Activated naive CD4-positive, alpha-beta T cell treated with anti-CD3 and anti-CD28 coated beads, Interleukin-2, amount 50 U/mL, for 72 hours (primary cell): Measurements from ENCODE around the gene TMEM259. TPM values are rescaled to one million over a fixed set of nuclear protein-coding genes. Genes with fewer than 3 reads are reported as not detected.
"Not testable (repeated sequence)": the region's sequence is repeated elsewhere in the genome, so short reads cannot be mapped to it uniquely, and the experiment has no call there.

ENCODE experiments used
- ATAC-seq, 2 donors: fragments of 150-1000 bp; cut with Tn5 transposase; 2 replicates each; pipeline ENCODE4 v1.10.0; 2021; ENCODE audit warnings: mild to moderate bottlenecking in 2 of 2, moderate library complexity in 2 of 2
- DNase-seq, 2 donors: peaks; one replicate each; pipeline ENCODE4 v3.0.0; 2021 to 2022; ENCODE audit warnings: low spot score in 2 of 2
- H3K27ac Mint-ChIP-seq, 2 donors: one replicate each; pipeline ENCODE4 v1.8.0; 2022; ENCODE audit warnings: mild to moderate bottlenecking in 2 of 2, mixed read lengths in 2 of 2
- H3K36me3 Mint-ChIP-seq, 2 donors: one replicate each; pipeline ENCODE4 v1.8.0; 2022; ENCODE audit warnings: mixed read lengths in 2 of 2
- H3K9me3 Mint-ChIP-seq, 2 donors: one replicate each; pipeline ENCODE4 v1.8.0; 2022; ENCODE audit warnings: mixed read lengths in 2 of 2
- total RNA-seq, 2 donors: library from RNA; stranded (reverse); gene quantifications; one replicate each; pipeline ENCODE4 v1.2.3, GENCODE V29; 2022

The TMEM259 gene
- total RNA-seq, 2 donors from 2014 or later, result 104 to 156 TPM

DNA sequence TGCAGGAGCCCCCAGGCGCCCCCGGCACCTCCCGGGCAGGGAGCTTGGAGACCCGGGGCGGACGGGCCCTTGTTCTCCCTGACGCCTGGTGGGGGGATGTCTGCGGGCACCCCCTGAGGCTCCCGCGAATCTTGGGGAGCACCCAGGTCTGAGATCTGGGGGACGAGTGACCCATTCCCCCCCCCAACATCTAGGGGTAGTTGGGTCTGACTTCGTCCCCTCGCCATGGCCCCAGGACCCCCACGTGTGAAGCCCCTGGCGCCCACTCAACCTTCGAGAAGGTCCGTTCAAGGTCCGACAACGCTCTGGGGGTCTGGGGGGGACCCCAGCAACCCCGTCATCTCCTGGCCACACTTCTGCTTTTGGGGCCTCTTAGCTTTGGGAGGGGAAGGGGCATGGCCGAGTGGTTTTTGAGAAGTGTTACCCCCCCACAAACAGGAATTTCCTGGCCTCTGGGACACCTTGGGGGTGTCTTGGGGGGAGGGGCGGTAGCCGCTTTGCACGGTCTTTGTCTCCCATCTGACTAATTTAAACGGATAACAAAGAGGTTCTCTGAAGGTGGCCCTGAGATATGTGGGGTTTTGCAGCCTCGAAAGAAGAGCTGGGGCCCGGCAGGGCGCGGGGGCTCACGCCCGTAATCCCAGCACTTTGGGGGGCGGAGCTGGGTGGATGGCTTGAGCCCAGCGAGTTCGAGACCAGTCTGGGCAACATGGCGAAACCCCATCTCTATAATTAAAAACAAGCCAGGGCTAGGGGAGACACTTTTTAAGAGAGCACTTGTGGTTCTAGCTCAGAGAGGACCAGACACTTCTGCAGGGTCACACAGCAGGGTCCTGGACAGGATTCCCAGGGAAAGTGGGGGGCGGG is 6.1 kb upstream of the TMEM259 start:
- ATAC-seq (peak in 1 of 2 donors; percentile 4), DNase-seq (no peak)
- Mint-ChIP-seq H3K36me3 (peaks cover 7 to 20% of the 10 kb centered on the region in 2 donors), H3K27ac (peak overlapping the region; percentile 86 to 90), H3K9me3 (no peaks in the 10 kb centered on the region)

DNA sequence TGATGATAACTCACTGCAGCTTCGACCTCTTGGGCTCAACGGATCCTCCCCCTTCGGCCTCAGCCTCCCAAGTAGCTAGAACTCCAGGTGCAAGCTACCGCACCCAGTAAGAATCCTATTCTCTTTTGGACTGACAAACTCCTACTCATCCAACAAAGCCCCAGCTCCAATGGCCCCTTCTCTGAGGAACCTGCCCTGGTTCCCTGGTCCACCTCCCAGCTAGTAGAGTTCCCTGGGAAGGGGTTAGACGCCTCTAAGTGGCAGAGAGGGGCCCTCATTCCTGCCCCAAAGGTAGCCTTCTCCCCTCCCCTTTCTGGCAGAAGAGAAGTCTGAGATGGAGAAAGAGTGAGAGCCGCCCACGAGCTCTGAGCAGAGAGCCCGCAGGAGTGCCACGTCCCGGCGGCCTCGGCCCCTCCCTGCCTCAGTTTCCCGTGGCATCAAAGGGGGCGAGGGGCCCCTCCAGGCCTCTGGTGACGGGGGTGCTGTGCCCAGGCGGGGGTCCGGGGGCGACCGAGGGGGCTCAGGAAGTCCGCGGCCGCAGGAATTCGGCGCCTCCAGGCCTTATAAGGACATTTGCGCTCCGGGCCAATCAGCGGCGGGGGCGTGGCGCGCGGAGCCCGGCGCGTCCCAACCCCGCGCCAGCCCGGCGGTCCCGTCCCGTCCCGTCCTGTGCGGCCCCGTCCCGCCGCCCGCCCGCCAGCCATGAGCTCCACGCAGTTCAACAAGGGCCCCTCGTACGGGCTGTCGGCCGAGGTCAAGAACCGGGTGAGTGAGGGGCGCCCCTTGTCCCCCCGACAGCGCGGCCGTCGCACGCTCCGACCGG is 5.2 kb upstream of the TMEM259 start, which contains the start of gene CNN2:
TSS of gene CNN2 (plus strand) at position 649 of the 823 bp plus-strand sequence. CDS start at position 703, 54 bp downstream.
- ATAC-seq, result peak; percentile 71 to 83
- peaks cover 6 to 20% of the 10 kb centered on the region in 2 donors for H3K36me3 Mint-ChIP-seq
- H3K9me3 Mint-ChIP-seq, result no peaks in the 10 kb centered on the region

DNA sequence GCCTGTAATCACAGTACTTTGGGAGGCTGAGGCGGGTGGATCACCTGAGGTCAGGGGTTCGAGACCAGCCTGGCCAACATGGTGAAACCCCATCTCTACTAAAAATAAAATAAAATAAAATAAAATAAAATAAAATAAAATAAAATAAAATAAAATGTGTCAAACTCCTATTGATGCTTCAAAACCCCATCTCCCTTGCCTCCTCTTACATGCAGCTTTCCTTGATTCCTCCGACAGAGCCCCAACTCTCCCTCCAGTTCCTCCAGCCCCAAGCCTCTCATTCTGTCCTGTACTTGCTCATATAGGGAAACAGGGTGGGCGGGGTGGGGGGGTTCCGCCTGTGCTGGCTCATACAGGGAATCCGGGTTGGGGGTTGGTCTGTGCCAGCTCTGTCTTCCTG is 4.2 kb upstream of the TMEM259 start:
- not testable (repeated sequence) for H3K27ac Mint-ChIP-seq, ATAC-seq, DNase-seq, H3K9me3 Mint-ChIP-seq
- peaks cover 9 to 17% of the 10 kb centered on the region in 2 donors for H3K36me3 Mint-ChIP-seq

More for the DNA sequence above, 5.2 kb upstream of the TMEM259 start, which contains the start of gene CNN2:
- peak within 1 kb of the TSS; percentile 86 to 90 for H3K27ac Mint-ChIP-seq
- peak; percentile 79 to 85 for DNase-seq

DNA sequence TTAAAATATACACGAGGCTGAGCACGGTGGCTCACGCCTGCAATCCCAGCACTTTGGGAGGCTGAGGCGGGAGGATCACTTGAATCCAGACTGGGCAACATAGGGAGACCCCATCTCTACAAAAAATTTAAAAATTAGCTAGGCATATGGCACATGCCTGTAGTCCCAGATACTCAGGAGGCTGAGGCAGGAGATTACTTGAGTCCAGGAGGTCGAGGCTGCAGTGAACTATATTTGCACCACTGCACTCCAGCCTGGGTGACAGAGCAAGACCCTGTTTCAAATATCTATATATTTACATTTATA is 2.9 kb upstream of the TMEM259 start:
- not testable (repeated sequence) for ATAC-seq, H3K27ac Mint-ChIP-seq

DNA sequence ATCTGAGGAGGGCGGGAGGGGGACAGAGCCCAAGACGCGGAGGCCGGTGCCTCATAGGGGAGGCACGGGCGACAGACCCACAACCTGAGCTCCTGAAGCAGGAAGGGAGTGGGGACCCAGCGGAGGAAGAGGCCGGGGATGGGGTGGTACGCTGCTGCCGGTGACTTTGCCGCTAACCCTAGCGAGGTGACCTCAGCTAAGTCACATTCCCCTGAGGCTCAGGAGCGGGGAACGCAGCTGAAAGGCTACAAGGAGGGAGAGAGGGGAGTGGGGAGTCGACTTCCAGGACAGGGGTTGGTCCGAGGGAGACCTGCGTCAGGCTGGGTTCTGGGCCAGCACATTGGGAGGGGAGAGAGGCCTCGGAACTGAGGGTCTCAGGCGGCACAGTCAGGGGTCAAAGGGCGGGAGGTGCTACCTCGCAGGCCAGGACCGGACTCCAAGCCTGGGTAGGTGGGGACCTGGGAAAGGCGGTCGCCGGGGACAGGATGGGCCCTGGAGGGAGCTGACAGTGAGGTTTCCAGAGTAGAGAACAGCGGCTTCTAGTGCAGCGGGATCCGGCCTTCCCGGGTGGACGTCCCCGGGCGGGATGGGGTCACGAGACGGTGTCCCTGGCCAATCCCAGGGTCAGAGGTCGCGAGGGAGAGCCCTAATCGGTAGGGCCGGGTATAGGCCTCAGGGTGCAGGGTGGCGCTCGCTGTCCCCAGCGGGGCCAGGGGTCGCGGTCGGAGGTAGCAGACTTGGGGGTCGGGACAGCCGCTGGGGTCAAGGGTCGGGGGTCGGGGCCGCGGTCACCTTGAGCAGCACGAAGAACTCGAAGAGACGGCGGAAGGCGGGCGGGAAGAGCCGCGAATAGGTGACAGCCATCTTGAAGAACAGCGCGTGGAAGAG is 699 bp downstream of the TMEM259 start:
- Mint-ChIP-seq H3K9me3 (no peaks in the 10 kb centered on the region), H3K36me3 (peaks cover 5 to 7% of the 10 kb centered on the region in 2 donors)
- no peak for DNase-seq

More for the DNA sequence above, 2.9 kb upstream of the TMEM259 start:
- not testable (repeated sequence) for DNase-seq, H3K9me3 Mint-ChIP-seq
- peaks cover 13 to 15% of the 10 kb centered on the region in 2 donors for H3K36me3 Mint-ChIP-seq

DNA sequence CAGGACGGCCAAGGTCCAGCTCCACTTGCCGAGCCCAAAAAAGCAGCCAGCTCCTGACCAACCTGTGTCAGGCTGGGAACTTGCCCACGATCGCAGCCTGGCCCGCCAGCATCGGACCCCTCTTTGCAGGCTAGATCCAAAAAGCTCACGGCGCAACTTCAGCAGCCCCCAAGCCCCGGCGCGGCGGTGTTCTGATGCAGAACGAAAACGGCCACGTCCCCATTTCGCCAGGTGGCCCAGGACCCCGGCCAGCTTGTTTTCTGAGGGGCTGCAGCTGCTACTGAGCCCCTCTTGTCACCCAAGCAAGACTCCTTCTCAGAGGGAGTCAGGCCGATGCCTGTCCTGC is 1.3 kb downstream of the TMEM259 start:
- no peak for DNase-seq
- Mint-ChIP-seq H3K9me3 (no peaks in the 10 kb centered on the region), H3K27ac (peak overlapping the region; percentile 97 to 100), H3K36me3 (peaks cover 5 to 7% of the 10 kb centered on the region in 2 donors)
- no peak for ATAC-seq

More for the DNA sequence above, 699 bp downstream of the TMEM259 start:
- peak in 1 of 2 donors; percentile 10 for ATAC-seq
- peak overlapping the region; percentile 97 to 100 for H3K27ac Mint-ChIP-seq

DNA sequence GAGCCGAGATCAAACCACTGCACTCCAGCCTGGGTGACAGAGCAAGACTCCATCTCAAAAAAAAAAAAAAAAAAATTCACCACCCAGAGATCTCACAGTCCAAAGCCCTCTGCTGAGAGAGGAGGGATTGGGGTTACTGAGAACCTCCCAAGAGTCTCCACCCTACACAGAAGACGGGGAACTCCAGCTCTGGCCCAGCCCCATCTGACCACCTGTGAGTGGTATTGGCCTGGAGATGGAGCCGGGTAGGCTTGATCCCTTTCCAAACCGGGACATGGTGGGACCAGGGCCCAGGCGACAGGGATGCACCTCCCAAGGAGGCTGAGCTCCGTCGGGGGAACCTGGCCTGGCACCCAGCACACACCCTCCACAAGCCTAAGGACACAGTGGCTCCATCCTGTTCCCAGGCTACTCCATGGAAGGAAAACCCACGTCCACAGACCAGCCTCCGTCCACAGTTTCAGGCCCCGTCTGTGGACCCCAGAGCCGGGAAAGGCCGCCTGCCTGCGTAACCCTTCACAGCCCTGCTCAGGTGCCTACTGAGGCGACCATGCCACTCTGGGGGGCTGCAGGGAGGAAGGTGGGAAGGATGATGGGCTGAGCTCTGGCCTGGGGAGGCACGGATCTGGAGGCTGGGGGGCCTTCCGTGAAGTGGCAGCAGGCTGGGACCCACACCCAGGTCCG is 1.8 kb downstream of the TMEM259 start:
- no peak for ATAC-seq

DNA sequence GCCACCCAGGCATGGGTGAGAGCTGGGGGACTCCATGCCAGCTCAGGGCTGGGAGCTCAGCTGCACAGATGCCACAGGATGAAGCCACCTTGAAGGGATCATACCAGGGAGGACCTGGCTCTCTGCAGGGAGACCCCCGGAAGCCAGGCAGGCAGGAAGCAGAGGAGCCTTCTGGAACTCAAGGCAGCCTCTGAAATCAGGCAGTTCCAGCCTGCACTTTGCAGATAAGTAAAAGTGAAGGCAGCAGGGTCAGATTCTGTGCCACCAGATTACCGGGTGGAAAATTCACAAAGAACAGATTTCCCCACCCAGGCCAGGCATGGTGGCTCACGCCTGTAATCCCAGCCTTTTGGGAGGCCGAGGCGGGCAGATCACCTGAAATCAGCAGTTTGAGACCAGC is 2.5 kb downstream of the TMEM259 start:
- no peaks in the 10 kb centered on the region for H3K9me3 Mint-ChIP-seq
- H3K27ac Mint-ChIP-seq, result peak overlapping the region in 1 of 2 donors; percentile 100
- H3K36me3 Mint-ChIP-seq, result peaks cover 5 to 7% of the 10 kb centered on the region in 2 donors
- DNase-seq (no peak), ATAC-seq (no peak)

More for the DNA sequence above, 1.8 kb downstream of the TMEM259 start:
- Mint-ChIP-seq H3K9me3 (no peaks in the 10 kb centered on the region), H3K27ac (peak overlapping the region; percentile 82 to 100), H3K36me3 (peaks cover 5 to 7% of the 10 kb centered on the region in 2 donors)
- DNase-seq, result no peak

DNA sequence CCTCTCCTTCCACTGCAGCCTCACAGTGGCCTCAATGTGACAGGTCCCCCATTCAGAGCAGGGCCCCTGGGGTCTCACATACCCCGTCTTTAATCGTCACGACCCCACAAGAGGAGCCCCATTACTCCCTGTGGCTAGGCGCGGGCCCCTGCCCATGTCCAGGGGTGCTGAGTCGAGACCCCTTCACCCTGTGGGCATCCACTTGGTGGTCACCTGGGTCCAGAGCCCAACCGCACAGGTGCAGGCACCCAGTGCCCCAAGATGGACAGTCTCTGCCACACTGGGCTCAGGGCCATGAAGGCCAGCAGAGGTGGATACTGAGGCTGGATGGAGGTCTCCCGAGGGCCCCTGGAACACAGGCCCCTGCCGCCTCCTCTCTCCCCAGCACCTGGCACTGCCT is 3.0 kb downstream of the TMEM259 start:
- DNase-seq, result no peak
- H3K27ac Mint-ChIP-seq, result peak overlapping the region; percentile 81 to 100
- H3K9me3 Mint-ChIP-seq, result no peaks in the 10 kb centered on the region
- no peak for ATAC-seq
- peaks cover 5 to 7% of the 10 kb centered on the region in 2 donors for H3K36me3 Mint-ChIP-seq

DNA sequence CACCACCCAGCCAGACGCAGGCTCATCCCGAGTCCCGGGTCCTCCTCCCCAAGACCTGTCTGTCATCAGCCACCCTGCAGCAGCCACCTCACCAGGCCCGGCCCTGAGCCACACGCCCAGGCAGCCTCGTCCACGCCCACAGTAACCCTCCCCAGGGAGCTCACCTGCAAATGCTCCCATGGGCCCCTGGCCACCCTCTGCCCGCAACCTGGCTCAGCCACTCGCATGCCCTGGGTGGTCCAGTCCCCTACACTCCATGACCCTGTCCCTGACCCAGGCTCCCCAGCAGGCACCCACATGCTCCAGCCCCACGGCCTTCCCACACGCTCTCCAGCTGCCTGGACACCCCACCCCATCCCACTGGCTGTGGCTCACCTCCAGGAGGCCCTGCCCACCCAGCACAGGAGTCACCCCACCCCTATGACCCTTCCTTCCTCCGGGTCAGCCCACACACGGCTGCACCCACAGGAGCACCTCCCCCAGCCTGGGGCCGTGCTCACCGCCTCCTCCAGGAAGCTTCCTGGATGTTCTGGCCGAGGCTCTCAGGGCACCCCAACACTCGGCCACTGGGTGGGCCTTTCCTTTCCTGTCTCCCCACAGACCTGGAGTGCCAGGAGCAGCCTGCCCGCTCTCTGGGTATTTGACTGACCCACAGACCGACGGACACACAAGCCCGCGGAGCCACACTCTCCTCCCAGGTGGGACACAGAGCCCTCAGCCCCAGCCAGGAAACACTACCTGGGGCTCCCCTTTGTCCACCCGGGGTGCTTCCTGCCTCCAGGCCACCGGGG is 3.6 kb downstream of the TMEM259 start:
- Mint-ChIP-seq H3K9me3 (no peaks in the 10 kb centered on the region), H3K27ac (peak overlapping the region; percentile 81 to 100), H3K36me3 (peaks cover 5 to 7% of the 10 kb centered on the region in 2 donors)
- ATAC-seq (no peak), DNase-seq (no peak)

DNA sequence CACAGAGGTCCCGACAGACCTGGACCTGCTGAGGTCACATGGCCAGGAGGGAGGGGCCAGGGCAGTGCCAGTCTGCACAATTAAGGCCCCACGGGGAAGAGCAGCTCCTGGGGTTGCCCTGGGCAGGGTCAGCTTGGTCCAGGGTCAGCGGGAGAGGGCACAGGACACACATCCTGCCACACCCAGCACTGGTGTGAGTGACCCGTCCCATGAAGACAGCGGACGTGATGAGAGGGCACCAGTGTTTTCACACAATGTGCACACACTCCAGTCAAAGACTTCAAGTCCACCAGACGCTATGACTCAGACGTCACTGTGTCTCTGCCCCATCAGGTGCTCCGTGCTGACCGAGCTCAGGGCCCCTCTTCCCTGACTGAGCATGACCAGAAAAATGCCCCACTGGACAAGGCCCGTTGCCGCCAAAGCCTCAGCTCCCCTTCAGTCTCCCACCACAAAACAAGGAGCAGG is 4.2 kb downstream of the TMEM259 start:
- Mint-ChIP-seq H3K36me3 (peaks cover 5 to 7% of the 10 kb centered on the region in 2 donors), H3K9me3 (no peaks in the 10 kb centered on the region), H3K27ac (peak overlapping the region; percentile 81 to 100)
- DNase-seq, result no peak
- no peak for ATAC-seq

DNA sequence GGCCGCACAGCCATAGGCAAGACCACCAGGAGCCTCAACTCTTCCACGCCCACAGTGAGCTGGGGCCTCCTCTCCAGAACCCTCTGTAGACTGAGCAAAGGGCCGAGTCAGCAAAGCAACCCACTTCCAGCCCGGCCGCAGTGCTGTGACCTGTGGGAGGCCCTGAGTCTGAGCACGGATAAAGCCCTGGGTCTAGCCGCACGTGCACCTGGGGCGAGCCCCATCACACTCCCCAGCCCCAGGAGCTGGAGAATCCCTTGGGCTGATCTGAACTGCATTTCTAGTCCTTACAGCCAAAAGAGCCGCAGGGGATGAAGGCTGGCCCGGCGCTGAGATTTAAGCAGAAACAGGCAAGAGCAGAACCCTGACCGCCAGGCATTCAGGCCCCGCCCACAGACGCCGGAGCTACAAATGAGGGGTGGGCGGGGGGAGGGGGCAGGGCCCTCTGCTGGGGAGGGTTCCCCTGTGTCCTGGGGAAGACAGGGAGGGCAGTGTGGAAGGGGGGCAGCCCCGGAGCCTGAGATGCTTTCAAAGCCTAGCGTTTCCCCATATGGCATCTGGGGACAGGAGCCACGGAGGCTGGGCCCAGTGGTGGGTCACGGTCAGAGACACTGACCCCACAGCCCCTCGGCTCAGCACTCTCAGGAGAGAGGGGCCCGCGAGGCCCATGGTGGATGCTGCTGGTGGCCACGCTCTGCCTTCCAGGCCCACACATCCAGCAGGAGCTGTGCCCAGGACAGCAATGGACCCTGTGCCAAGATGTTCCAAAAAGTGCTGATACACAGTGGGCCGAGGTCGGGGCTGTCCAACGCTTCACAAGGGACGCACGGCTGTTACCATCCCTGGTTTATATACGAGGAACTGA is 4.9 kb downstream of the TMEM259 start:
- H3K27ac Mint-ChIP-seq, result peak overlapping the region; percentile 81 to 100
- no peaks in the 10 kb centered on the region for H3K9me3 Mint-ChIP-seq
- no peak for DNase-seq
- no peak for ATAC-seq
- peaks cover 5 to 7% of the 10 kb centered on the region in 2 donors for H3K36me3 Mint-ChIP-seq

DNA sequence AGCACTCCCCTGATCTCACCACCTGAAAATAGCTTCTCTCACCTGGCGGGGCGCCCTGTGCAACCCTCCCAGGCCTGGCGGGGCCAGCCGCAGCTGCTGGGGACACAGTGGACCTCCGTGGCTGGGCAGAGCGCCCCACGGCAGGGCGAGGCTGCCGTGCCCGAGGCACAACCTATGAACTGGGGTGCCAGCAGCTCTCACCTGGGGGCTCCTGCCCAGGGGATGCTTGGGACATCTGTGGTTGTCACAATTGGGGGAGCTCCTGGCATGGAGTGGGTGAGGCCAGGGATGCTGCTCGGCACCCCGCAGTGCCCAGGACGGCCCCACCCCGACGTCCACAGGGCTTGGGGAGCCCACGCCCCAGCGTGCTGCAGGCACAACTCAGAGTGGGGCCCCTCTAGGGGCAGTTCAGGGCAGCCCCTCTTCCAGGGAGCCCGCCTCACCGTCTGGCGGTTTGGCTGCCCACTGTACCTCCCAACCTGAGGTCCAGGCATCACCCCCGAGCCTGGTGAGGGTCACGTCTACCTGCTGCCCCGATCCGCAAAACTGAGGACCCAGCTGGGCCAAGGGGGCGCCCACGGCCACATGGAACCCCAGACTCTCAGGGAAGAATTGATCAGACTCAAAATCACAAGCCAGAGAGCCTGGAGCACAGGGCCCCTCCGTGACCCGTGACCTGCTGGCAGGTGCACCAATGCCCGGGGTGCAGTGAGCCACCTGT is 5.7 kb downstream of the TMEM259 start:
- ATAC-seq (no peak), DNase-seq (no peak)
- Mint-ChIP-seq H3K27ac (no peak overlapping the region), H3K36me3 (peaks cover 3 to 5% of the 10 kb centered on the region in 2 donors), H3K9me3 (no peaks in the 10 kb centered on the region)
